Hepatocyte (in vitro differentiated cells): ENCODE measurements around the gene OR1F1. TPM values are rescaled to one million over a fixed set of nuclear protein-coding genes. Genes with fewer than 3 reads are reported as not detected.

ENCODE experiments used
- DNase-seq: peaks from one replicate; pipeline ENCODE4 v3.0.0-alpha.2; 2016; ENCODE audit warnings: low spot score
- H2AFZ ChIP-seq: fragments of 200-600 bp; sonication (generic); 2 replicates; pipeline ENCODE4 v1.6.0; 2016; ENCODE audit warnings: antibody characterized with exemption, mild to moderate bottlenecking
- H3K27ac ChIP-seq: fragments of 200-600 bp; sonication (generic); 2 replicates; pipeline ENCODE4 v1.5.1; 2016; ENCODE audit warnings: mild to moderate bottlenecking
- H3K27me3 ChIP-seq: fragments of 200-600 bp; sonication (generic); 2 replicates; pipeline ENCODE4 v1.6.1; 2016
- H3K36me3 ChIP-seq: fragments of 200-600 bp; sonication (generic); replicated peaks from 2 replicates; pipeline ENCODE4 v1.5.1; 2016; ENCODE audit warnings: low read depth; ENCODE audit not compliant: insufficient read depth
- H3K4me1 ChIP-seq: fragments of 200-600 bp; sonication (generic); 2 replicates; pipeline ENCODE4 v1.5.1; 2016; ENCODE audit warnings: mild to moderate bottlenecking, moderate library complexity; ENCODE audit not compliant: insufficient read depth
- H3K4me2 ChIP-seq: fragments of 200-600 bp; sonication (generic); 2 replicates; pipeline ENCODE4 v1.6.0; 2016
- H3K4me3 ChIP-seq: fragments of 200-600 bp; sonication (generic); 2 replicates; pipeline ENCODE4 v1.5.1; 2016; ENCODE audit warnings: mild to moderate bottlenecking
- H3K79me2 ChIP-seq: fragments of 200-600 bp; sonication (generic); 2 replicates; pipeline ENCODE4 v1.6.0; 2017; ENCODE audit warnings: mild to moderate bottlenecking
- H3K9me2 ChIP-seq: fragments of 200-600 bp; sonication (generic); replicated peaks from 2 replicates; pipeline ENCODE4 v1.6.0; 2017; ENCODE audit warnings: mild to moderate bottlenecking; ENCODE audit not compliant: insufficient read depth
- H3K9me3 ChIP-seq: fragments of 200-600 bp; sonication (generic); 2 replicates; pipeline ENCODE4 v1.5.1; 2016; ENCODE audit warnings: low read depth, mild to moderate bottlenecking
- H4K20me1 ChIP-seq: fragments of 200-600 bp; sonication (generic); 2 replicates; pipeline ENCODE4 v1.6.0; 2016; ENCODE audit warnings: mild to moderate bottlenecking; ENCODE audit not compliant: insufficient read depth, poor library complexity, severe bottlenecking
- EZH2 ChIP-seq: fragments of 200-600 bp; sonication (generic); IDR thresholded peaks from 2 replicates; pipeline ENCODE4 v1.6.1; 2016; ENCODE audit warnings: antibody characterized with exemption, mild to moderate bottlenecking, borderline replicate concordance
- EZH2phosphoT487 ChIP-seq: fragments of 200-600 bp; sonication (generic); IDR thresholded peaks from one replicate; pipeline ENCODE4 v1.6.1; 2018; ENCODE audit warnings: antibody characterized with exemption, mild to moderate bottlenecking, low read depth, moderate library complexity; ENCODE audit not compliant: unreplicated experiment, severe bottlenecking
- WGBS: methylation state at CpG from one replicate; pipeline ENCODE4 v1.1.6; 2016; ENCODE audit warnings: low lambda C conversion rate; ENCODE audit errors: missing lambda C conversion rate; 5-methylcytosine and 5-hydroxymethylcytosine counted together
- polyA plus RNA-seq: library from polyadenylated mRNA; unstranded; fragments of >200 nt; fragmentation: Nextera tagmentation; extraction: Ambion mirVana; gene quantifications from 2 replicates; pipeline ENCODE4 v1.2.1, GENCODE V29; 2016
- total RNA-seq: library from RNA; depleted of rRNA; stranded (reverse); fragments of >200 nt; gene quantifications from 2 replicates; pipeline ENCODE4 v1.2.3, GENCODE V29; 2014
- TF ChIP-seq, protein P1 (sequence below): fragments of 200-600 bp; sonication (generic); IDR thresholded peaks from 2 replicates; pipeline ENCODE4 v1.5.1; 2016; ENCODE audit warnings: antibody characterized with exemption, mild to moderate bottlenecking; ENCODE audit not compliant: poor library complexity

OR1F1 gene
- total and polyA plus RNA-seq, 2 experiments from 2014 or later = not detected

DNA sequence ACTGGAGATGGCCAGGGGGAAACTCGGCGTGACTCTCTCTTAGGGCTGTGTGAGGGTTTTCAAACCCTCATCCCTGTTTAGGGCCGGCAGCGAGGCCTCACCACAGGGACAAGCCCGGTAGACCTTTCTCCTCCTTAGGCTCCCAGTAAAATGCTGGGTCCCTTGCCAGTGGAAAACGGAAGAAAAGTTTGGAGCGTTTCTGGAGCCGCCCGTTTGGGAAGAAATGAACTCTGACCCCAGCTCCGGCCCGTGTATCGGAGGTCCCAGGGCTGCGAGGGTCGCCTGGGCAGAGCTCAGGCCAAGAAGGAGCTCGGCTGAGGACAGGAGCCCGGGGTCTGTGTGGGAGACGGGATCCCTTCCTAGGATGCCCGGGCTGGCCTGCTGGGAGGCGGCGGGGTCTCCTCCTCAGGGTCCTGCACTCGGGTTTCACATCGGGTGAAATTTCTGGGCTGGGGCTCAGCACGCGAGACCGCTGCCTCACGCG lies 29.9 kb upstream of the OR1F1 start:
- under 1% methylated on average over 27 of the region's 27 CpGs for WGBS
- Histone ChIP-seq H3K4me3 (peak overlapping the region; percentile 82), H3K4me1 (no peaks in the 10 kb centered on the region), H3K27ac (peak overlapping the region; percentile 86), H3K9me2 (no peaks in the 10 kb centered on the region), H3K4me2 (peak overlapping the region; percentile 94), H2AFZ (peak overlapping the region; percentile 57), H4K20me1 (no peaks in the 10 kb centered on the region), H3K27me3 (no peaks in the 10 kb centered on the region), H3K36me3 (no peaks in the 10 kb centered on the region), H3K9me3 (no peaks in the 10 kb centered on the region), H3K79me2 (no peaks in the 10 kb centered on the region)
- TF ChIP-seq, protein P1, sequence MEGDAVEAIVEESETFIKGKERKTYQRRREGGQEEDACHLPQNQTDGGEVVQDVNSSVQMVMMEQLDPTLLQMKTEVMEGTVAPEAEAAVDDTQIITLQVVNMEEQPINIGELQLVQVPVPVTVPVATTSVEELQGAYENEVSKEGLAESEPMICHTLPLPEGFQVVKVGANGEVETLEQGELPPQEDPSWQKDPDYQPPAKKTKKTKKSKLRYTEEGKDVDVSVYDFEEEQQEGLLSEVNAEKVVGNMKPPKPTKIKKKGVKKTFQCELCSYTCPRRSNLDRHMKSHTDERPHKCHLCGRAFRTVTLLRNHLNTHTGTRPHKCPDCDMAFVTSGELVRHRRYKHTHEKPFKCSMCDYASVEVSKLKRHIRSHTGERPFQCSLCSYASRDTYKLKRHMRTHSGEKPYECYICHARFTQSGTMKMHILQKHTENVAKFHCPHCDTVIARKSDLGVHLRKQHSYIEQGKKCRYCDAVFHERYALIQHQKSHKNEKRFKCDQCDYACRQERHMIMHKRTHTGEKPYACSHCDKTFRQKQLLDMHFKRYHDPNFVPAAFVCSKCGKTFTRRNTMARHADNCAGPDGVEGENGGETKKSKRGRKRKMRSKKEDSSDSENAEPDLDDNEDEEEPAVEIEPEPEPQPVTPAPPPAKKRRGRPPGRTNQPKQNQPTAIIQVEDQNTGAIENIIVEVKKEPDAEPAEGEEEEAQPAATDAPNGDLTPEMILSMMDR = no peak
- TF ChIP-seq EZH2 = no peak
- no peak for TF ChIP-seq EZH2phosphoT487
- DNase-seq = no peak

DNA sequence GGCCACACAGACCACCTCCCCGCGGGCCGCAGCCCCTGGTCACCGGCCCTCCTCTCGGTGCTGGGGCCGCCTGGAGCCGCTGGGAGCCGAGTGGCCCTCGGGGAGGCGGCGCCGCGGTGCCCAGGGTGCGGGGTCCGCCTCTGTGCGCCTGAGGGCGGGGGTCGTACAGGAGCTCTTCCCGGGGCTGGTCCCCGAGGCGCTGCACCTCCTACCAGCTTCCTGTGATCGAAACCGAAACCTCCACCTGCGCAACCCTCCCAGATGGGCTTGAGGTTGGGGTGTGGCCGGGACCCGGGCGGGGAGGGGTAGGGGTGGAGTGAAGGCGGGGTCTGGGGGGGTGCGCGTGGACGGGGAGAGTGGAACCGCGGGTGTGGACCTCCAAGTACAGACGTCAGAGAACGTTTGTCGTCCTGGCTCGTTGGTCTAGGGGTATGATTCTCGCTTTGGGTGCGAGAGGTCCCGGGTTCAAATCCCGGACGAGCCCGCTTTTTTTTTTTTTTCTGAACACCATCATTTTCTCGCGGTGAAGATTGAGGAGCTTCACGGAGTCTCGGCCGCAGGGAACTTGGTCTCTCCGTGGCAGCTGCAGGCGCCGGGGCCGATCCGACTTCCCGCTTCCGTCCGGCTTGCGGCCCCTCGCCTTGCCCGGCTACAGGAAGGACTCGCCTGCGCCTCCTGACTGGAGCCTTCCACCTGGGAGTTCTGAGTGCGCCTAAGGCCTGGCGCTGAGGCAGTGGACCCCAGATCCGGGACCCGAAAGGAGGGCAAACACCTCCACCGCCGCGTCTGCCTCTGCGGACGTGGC lies 29.3 kb upstream of the OR1F1 start:
- H3K27ac ChIP-seq = peak overlapping the region; percentile 94
- H3K4me1 ChIP-seq = no peaks in the 10 kb centered on the region
- H3K9me2 ChIP-seq = no peaks in the 10 kb centered on the region
- no peaks in the 10 kb centered on the region for H3K79me2 ChIP-seq
- peak; percentile 94 for DNase-seq
- H3K4me2 ChIP-seq = peak overlapping the region; percentile 94
- no peaks in the 10 kb centered on the region for H3K9me3 ChIP-seq
- 3% methylated on average over 61 of the region's 70 CpGs for WGBS
- TF ChIP-seq, protein P1 = no peak
- TF ChIP-seq EZH2phosphoT487 (no peak), EZH2 (no peak)
- no peaks in the 10 kb centered on the region for H3K36me3 ChIP-seq
- peak overlapping the region; percentile 82 for H3K4me3 ChIP-seq
- H3K27me3 ChIP-seq = no peaks in the 10 kb centered on the region
- no peaks in the 10 kb centered on the region for H4K20me1 ChIP-seq
- H2AFZ ChIP-seq = peak overlapping the region; percentile 97

DNA sequence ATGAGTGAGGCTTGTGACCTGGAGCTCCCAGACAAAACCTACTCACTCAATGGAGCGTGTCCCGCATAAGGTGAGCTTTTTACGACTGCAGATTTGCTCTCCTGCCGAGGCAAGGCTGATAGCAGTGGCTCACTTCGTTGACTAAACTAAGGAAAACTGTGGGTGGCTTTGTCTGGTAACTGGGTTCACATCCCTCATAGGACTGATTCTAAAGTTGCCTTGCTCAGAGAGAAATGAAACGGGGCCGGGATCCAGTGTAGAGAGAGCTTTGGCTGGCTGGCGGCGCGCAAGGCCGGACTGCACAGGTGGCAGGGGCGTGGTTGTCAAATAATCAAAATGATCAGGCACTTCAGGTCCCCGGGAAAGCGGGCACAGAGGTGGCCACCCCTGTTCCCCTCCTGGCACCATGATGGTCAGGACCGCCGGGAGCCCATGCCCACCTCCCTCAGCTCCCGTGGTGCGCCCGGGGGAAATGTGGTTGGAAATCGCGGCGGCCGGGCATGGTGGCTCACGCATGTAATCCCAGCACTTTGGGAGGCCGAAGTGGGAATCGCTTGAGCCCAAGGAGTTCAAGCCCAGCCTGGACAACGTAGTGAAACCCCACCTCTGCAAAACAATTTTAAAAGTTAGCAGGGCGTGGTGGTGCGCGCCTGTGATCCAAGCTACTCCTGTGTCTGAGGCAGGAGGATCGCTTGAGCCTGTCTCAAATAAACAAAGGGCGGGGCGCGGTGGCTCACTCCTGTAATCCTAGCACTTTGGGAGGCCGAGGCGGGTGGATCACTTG lies 26.6 kb upstream of the OR1F1 start:
- no peaks in the 10 kb centered on the region for H3K9me3 ChIP-seq

More for the DNA sequence above, 26.6 kb upstream of the OR1F1 start:
- Histone ChIP-seq H3K9me2 (no peaks in the 10 kb centered on the region), H4K20me1 (no peaks in the 10 kb centered on the region), H3K4me1 (peaks cover 4% of the 10 kb centered on the region), H3K4me3 (no peak overlapping the region), H3K27ac (no peak overlapping the region), H2AFZ (no peak overlapping the region), H3K27me3 (no peaks in the 10 kb centered on the region), H3K36me3 (no peaks in the 10 kb centered on the region), H3K4me2 (no peak overlapping the region), H3K79me2 (no peaks in the 10 kb centered on the region)
- TF ChIP-seq, protein P1 = no peak
- no peak for TF ChIP-seq EZH2
- no peak for TF ChIP-seq EZH2phosphoT487
- 92% methylated on average over 35 of the region's 36 CpGs for WGBS
- DNase-seq = no peak
